ENCODE results near the gene CSK.

- no peak for TF ChIP-seq CTCF (IDR thresholded peaks at IDR 0.05)
- TF ChIP-seq POLR2A (IDR thresholded peaks at IDR 0.05) = no peak
Observed at GRCh38 chr15:74838746-74839525, 57.1 kb downstream of the CSK start.
